Kasumi-1 (cell line): Measurements from ENCODE around the gene DCST2.

Source experiments
- DNase-seq, 2 experiments: peaks; one replicate each; lab custom pipeline; 2025; lab: John Stamatoyannopoulos, UW

The DCST2 gene

DNA sequence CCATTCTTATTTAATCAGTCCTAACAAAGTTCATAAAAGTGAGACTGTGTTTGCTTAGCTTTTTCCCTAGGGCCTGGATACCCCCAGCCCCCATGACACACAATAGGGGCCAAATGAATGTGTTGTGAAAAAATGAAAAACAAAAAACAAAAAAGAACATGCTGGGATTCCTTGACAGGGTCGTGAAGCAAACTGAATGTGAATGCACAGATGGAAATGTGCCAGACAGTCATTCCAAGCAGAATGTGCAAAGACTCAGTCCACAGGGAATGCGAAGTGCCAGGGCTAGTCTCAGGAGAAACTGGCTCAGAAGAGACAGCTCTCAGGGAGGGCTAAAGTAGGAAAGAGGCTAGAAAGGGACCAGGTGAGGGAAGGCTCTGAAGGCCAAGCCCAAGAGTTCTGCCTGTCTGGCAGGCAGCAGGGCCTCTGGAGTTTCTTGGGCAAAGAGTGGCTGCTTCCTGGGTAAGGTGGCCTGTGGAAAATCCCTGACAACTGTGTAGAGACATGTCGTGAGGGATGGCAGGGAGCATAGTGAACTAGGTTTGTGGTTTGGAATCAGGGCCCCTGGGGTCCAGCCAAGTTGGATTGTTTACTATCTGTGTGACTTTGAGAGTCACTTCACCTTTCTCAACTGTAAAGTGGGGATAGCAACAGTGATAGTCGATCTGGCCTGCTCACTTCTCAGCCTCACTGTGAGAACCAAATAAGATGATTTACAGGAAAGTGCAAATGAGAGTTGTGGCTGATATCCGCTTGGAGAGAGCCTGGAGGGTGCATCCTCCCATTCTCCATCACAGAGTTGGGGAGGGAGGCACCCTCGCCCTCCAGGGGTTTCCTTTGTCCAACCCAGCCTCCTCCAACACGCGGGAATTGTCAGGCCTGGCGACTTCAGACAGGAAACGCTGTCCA, 16.3 kb upstream of the DCST2 start:
- no peak for DNase-seq

DNA sequence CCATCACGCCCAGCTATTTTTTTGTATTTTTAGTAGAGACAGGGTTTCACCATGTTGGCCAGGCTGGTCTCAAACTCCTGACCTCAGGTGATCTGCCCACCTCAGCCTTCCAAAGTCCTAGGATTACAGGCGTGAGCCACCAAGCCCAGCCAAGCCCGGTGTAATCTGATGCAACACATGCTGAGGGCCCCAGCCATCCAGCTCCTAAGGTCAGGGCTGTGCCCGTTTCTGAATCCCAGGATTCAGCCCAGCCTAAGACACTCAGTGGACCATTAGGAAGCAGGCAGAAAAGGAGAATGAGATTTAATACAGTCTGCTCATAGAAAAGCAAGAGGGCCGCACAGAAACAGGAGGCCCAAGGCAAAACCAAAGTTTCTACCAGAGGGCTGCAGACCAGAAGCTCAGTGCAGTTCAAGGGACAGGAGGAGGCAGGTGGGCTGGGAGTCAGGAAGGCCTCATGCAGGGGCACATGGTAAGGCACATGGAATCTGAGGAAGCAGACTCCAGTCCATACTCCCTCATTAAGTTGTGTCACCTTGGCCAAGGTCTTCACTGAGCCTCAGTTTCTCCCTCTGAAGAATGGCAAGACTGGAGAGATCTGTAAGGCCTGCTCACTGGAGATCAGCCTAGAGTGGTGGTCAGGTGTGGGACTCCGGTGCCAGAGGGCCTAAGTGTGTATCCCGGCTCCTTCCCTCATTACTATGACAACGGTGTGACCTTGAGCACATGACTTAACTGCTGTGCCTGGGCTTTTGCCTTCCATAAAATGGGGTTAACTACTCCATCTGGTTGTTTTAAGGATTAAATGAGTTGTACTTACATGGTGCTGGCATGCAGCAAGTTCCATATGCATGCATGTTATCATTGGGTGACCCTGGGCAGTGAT, 15.1 kb upstream of the DCST2 start:
- no peak for DNase-seq

DNA sequence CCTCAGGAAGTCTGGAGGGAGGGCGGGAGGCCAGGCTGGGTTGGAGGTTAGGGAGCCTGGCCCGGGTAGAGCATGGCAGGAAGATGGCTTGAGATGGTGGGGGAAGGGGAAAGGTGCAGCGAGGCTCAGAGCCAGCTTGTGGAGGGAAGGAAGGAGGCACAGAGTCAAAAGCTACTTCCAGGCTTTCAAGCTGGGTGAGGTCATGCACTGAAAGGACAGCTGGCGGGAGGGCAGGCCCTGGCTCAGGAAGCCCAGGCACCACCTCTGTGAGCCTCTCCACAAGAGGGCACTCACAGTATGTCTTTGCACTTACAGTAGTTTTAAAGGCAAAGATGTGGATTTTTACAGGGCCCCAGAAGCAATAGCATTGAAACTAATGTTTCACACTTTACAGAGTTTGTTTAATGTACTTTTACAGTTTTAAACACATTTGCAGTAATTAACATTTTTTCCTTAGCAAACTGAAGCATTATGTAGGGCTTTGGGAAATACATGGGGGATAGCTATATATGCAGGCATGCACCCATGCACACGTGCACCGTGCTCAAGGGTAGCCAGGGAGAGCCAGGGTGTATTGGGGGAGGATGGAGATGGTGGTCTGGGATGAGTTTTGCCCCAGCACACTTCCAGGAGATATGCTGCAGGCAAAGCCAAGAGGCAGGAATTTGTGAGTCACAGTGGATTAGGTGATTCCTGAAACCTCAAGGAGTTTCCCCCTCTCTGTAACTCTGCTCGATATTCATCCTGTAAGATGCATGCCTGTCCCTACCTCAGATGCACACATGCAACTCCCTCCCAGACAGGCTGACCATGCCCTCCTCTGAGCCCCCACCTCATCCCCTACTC, 11.5 kb upstream of the DCST2 start:
- DNase-seq, result peak; percentile 82 to 85

DNA sequence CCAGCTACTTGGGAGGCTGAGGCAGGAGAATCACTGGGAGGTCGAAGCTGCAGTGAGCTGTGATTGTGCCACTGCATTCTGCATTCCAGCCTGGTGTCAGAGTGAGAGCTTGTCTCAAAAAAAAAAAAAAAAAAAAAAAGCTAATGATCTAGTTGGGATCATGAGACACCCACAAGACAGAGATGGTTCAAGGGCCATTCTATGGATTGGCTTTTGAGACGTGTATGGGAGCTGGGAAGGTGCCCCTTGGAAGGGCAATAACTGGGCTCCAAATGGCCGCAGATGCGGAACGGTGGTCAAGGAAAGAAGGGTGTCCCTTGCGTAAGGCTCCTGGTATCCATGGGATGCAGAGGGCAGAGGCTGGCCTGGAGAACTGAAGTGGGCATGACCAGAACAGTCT, 10.8 kb upstream of the DCST2 start:
- DNase-seq, result no peak

DNA sequence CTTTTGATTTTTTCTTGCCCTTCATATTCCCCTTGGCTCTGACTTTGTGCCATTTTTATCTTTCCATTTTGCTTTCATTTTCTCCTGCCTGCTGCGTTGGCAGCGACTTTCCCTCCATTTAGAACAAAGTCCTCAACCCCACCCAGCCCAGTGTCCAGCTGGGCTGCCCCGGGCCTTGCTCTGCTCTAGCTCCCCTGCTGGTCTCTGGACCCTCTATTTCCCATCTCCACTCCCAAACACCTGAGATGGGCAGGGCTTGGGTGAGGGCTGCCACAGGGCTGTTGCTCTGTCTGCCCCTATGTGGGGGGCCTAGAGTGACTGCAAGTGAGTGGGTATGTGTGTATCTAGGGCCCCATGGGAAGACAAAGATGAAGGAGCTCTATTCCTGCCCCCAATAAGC, 10.2 kb upstream of the DCST2 start:
- DNase-seq, result no peak

DNA sequence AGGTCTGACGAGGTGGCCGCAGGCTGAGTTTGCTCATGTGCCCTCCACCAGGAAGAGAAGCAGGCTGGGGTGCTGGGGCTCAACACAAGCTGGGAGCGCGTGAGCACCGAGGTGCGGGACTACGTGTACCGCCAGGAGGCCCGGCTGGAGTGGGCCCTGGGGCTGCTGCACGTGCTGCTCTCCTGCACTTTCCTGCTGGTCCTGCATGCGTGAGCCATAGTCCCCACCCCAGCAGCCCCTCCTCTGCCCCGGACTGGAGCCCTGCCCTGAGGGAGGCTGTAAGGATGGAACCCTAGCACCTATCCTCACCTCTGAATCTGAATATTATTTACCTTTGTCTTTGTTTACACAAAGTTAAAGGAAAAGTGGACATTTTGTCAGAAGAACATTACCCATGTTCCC, 9.7 kb upstream of the DCST2 start:
- no peak for DNase-seq

DNA sequence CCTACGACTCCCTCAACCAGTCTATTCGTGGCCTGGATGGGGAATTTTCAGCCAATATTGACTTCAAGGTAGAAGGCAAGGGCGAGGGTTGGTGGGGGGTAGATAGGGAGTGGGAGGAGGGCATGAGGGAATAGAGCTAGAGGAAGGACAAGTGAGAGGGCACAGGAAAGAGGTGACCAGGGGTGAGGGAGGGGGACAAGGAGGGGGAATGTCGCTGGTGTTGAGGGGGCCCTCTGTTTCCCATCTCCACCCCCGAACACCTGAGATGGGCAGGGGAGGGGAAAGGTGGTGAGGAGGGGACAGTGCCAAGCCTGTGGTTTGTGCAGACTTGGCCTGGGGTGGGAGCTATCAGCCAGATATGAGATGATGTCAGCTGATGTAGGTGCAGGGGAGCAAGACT, 9.2 kb upstream of the DCST2 start:
- no peak for DNase-seq

DNA sequence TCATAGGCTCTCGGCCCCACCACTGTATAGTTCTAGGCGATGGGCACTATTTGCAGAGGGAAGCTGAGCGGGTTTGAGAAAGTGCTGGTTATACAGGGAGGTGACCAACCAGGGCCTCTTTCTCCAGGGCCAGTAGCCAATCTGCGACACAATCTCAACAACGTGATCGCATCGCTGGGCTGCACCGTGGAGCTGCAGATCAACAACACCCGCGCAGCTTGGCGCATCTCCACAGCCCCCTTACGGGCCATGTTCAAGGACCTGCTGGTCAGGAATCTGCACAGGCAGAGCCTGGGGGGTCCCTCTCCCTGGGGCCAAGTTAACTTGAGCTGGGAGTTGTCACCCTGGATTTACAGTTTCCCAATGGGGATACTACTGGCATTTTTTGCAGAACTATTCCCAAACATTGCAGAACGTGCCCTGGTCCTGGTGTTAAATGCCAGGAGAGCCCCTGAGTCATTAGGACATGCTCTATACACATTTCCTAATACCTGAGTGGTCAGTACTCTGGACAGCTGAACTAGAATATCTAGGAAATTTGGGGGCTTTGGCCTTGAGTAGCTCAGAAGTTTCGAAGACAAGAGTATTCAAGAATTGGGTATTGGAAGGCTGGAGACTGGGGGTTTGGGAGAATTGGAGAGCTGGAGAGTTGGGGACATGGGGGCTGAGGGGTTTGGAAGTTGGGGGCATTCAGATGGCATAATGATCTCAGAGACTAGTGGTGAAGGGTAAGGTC, 6.9 kb upstream of the DCST2 start:
- no peak for DNase-seq

DNA sequence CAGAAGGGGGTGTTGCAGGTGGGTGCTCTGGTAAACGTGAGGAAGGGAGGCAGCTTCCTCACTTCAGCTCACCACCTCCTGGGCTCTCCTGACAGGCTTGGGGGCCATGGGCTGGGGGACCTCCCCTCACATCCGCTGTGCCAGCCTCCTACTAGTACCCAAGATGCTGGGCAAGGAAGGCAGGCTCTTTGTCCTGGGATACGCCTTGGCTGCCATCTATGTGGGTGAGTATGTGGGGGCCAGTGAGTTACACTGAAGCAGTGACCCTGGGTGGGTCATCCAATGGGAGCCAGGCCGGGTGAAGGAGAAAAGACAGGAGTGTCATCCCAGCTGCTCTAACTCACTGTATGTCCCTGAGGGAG, 5.7 kb upstream of the DCST2 start:
- no peak for DNase-seq

DNA sequence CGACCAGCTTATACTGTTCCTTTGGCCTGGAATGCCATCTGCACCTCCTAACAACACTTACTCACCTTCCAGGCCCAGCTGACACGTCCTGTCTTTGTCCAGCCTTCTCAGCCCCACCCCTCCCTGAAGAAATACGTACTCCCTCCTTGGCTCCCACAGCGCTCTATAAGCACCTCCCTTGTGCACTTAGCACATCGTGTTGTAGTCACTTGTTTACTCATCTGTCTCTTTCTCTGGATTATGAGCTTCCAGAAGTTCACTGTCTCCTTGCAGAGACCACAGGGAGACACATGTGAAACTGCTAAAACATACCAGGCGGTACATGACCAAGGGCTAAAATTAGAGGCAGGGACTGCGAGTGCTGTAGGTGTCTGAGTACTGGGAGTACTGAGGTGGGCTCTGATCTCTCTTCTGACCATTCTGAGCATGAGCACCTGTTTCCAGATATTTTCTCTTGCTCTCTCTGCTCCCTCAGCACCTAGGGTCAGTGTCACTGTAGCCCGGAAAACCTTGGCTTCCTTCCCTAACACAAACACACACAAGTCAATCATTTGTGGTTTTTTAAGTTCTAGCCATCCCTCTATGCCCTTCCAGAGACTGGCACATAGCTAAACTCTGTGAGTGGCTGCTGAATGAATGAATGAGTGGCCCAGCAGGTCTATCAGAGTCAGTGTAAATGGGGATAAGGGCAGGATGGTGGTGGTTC, 5.2 kb upstream of the DCST2 start:
- DNase-seq, result no peak

DNA sequence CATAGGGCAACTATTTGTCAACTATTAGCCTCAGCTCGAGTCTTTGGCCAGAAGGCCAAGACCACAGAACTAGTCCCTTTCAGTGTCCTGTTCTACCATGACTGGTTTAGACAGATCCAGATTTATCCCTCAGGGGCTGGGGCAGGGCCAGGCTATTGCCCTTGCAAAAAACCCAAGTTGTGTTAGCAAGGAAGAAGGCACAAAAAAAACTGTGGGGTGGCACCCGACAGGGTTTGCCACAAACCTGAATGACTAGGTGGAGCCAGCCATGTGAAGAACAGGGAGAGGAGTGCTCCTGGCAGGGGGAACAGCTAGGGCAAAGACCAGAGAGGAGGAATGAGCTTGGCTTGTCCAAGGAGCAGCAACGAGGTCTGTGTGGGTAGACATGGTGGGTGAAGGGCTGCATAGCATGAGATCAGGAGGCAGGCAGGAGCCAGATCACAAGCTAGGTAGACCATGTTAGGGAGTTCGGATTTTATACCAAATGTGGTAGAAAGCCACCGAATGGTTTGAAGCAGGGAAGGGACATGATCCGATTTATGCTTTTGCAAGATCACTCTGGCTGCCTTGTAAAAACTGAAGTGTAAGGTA, 4.4 kb upstream of the DCST2 start:
- DNase-seq, result no peak

DNA sequence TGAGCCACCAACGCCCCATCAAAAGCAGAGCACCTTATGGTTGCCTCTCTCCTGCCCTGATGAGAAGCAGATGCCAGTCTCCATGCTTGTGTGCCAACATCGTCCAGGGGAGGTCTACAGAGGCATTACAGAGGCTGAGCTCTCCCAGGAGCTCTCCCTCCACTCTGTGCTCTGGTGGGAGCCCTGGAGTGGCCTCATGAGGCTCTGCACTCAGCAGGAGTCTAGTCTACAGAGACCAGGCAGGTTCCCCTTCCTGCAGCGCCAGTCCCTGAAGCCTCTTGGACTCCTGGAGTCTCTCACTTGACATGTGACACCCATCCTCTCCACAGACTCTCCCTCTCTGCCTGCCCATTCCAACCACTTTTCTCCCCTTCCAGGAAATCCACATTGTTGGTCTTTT, 3.5 kb upstream of the DCST2 start:
- peak in 1 of 2 experiments; percentile 20 for DNase-seq

DNA sequence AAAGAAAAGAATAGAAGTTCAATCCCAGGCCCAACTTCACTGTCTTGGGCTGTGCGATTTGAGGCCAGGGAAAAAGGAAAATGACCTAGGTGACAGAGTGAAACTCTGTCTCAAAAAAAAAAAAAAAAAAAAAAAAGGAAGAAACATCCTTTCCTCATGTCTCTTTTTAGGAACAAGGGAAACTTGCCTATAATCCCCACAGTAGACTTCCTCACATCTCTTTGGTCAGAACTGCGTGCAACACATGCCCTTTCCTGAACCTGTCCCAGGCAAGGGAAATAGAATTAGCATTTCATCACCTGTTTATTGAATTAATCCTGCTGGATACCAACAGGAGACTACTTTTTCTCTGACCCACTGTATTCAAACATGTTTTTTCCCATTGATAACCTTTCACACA, 2.4 kb upstream of the DCST2 start:
- no peak for DNase-seq

DNA sequence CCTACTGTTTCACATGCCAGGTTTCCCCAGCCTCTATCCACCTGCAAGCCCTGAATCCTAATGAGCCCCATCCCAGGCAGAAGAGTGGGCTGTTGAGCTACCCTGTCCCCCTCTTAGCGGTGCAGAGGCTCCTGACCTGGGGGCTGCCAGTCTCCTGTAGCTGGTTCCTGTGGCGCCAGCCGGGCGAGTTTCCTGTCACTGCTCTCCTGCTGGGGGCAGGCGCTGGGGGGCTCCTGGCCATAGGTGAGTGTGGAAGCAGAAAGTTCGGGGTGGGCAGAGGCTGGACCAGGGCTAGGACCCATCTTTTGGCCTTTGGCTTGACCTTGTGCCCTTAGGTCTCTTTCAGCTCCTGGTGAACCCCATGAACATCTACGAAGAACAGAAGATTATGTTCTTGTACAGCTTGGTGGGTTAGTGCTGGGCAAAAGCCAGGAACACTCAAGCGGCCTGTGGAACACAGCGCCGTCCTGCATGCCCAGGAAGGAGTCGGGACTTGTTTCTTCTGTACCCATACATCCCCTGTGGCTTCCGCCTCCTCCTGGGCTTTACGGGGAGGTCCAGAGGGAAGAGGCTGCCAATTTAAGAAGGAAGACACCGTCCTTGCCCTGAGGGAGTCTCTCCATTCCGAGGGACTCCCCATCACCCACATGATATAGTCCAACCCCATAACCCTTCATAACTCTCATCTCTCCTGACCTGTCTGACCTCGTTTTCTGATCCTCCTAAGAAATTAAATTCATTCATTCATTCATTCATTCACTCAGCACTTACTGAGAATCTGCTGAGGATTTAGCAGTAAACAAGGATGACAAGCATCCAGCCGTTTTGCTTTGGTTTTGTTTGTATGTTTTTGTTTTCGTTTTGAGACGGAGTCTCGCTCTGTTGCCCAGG, 982 bp upstream of the DCST2 start:
- DNase-seq, result no peak

DNA sequence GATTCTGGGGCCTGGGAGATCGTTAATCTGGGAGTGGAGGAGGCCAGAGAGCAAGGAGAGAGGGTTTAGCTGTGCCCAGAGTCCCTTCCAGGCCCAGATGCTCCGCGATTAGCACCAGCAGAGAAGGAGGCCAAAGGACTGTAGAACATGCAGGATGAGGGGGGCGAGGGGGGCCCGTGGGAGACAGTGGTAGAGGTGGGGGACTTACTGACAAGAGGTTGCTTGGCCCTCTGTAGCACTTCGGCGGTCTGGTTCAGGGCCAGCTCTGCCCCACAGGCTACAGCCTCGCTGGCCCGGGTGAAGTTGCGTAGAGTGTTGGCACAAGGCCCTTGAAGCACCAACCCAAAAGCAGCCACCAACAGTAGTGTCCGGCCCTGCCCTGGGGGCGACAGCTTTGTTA, 695 bp downstream of the DCST2 start:
- no peak for DNase-seq

DNA sequence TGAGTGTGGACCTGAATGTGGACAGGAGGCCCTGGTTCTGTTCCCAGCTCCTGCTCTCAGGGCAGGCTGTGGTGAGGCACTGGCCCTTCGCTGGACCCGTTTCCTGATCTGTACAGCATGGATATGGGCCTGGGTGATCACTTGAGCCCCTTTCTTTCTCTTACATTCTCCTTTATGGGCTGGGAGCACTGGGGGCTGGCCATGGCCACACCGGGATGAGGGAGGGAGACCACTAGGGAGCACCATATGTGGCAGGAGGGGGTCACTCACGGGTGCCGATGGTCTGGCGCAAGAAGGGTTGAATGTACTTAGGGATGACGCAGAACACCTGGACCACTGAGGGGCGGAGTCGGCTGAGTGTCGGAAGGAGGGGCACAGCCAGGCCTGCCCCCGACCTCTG, 2.7 kb downstream of the DCST2 start:
- no peak for DNase-seq

DNA sequence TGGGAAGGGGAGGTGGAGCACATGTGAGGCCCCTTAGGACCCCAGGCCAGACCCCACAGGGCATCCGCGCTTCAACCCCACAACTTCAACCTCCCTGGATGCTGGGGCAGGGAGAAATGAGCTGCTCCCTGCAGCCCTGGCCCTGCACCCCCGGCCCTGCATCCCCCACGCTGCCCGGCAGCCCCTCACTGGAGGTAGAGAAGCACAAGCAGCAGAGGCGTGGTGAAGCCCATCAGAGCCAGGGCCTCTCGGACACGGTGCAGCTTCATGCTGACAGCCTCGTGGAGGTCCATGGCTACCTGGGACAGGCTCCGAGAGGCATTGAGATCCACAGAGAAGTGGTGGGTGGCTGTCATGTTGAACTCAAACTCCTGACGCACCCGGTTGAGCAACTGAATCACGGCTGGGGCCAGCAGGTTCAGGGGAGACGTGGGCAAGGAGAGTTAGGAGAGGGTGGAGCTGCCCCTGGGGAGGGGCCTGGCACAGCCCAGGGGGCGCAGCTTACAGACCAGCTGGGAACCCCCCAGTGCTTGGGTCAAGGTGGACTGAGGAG, 3.3 kb downstream of the DCST2 start:
- DNase-seq, result no peak

DNA sequence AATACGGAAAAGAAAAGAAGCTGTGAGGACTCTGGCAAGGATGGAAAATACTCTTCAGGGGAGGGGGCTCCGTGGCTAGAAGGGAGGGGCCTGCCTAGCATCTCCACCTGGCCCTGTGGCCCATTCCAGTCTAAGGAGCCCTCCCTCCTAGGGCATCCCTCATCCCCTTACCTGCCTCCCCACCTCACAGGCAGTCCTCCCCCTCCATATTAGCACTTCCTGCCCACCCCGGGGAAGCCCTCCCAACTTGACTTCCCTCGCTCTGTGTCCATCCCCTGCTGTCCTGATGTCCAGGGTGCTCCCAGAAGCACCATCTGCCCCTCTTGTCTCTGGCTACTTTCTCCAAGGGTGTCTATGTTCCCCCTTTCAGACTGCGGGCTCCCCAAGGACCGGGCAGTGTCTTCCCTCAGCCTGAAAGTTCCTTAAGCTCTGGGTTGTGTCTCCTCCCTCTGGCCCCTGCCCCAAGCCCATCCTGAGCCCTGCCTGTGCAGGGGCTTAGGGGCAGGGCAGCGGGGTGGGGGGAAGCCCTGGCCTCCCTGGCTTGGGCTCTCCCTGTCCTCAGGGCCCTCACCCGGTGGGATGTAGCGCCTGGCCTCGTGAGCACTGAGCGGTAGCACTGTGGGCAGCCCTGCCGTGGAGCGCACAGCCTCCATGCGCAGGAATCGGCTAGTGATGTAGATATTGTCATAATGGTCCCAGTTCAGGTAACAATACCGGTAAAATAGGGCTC, 3.9 kb downstream of the DCST2 start:
- DNase-seq, result no peak

DNA sequence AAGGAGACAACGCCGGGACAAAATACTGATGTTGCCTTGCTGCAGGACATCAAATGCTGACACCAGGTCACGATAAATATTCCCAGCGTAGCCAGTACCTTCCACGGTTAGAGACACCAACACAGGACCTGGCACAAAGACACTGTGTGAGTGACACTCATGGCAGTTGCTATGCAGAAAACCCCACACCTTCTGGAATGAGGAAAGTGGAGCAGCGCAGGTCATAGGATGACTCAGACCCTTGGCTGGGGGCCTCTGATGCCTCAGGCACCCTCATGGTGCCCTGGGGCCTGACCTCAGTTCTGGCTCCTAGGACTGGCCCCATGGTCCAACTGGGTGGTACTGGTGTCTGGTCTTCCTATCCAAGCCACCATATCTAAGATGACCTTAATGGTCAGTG, 7.0 kb downstream of the DCST2 start:
- DNase-seq, result no peak
